IMR-90 (cell line): ENCODE results near the gene TGFBR2. TPM values are rescaled to one million over a fixed set of nuclear protein-coding genes. Genes with fewer than 3 reads are reported as not detected.

Experiments used
- ATAC-seq: fragments of 200-7000 bp; cut with Tn5 transposase; 2 replicates; pipeline ENCODE4 v1.9.1; 2020; ENCODE audit warnings: low read depth, mild to moderate bottlenecking, moderate library complexity
- BruUV-seq: library from RNA; stranded (reverse); fragments of 400-500 nt; replicated peaks from 2 replicates; lab custom pipeline; 2021; lab: Mats Ljungman, UMichigan
- CTCF ChIA-PET: fragments of 300-600 bp; formaldehyde crosslinking; extraction: SDS; loops from one replicate; lab custom pipeline; 2021; ENCODE audit warnings: antibody characterized with exemption; lab: Yijun Ruan, JAX
- POLR2A ChIA-PET: fragments of 300-600 bp; sonication (Branson Sonifier 250); formaldehyde crosslinking; loops from one replicate; lab custom pipeline; 2022; ENCODE audit warnings: antibody characterized with exemption; ENCODE audit not compliant: unreplicated experiment; lab: Charles Lee
- DNase-seq: peaks from one replicate; pipeline ENCODE4 v3.0.0; 2013
- H2AFZ ChIP-seq: replicated peaks from 2 replicates; pipeline ENCODE3; 2013; ENCODE audit warnings: low read length, mild to moderate bottlenecking; ENCODE audit not compliant: poor library complexity
- H2AK5ac ChIP-seq: 2 replicates; pipeline ENCODE4 v1.6.1; 2013; ENCODE audit warnings: low read depth, low read length, inconsistent platforms
- H2AK9ac ChIP-seq: replicated peaks from 2 replicates; pipeline ENCODE3; 2013; ENCODE audit warnings: mild to moderate bottlenecking, low read depth, low read length, moderate library complexity; ENCODE audit not compliant: poor library complexity
- H2BK120ac ChIP-seq: 2 replicates; pipeline ENCODE4 v1.6.1; 2013; ENCODE audit warnings: low read depth, low read length, inconsistent platforms
- H2BK15ac ChIP-seq: 3 replicates; pipeline ENCODE4 v1.6.1; 2013; ENCODE audit warnings: low read depth, low read length, inconsistent platforms
- H2BK20ac ChIP-seq: 2 replicates; pipeline ENCODE4 v1.6.1; 2013; ENCODE audit warnings: low read depth, mild to moderate bottlenecking, inconsistent platforms, low read length, moderate library complexity
- H2BK5ac ChIP-seq: 2 replicates; pipeline ENCODE4 v1.6.1; 2013; ENCODE audit warnings: mild to moderate bottlenecking, low read depth, low read length, inconsistent platforms; ENCODE audit not compliant: poor library complexity, severe bottlenecking
- H3K14ac ChIP-seq: replicated peaks from 2 replicates; pipeline ENCODE4 v1.6.1; 2013; ENCODE audit warnings: low read depth, low read length, inconsistent platforms
- H3K18ac ChIP-seq: 2 replicates; pipeline ENCODE4 v1.6.1; 2013; ENCODE audit warnings: low read depth, low read length, control low read depth
- H3K23ac ChIP-seq: 2 replicates; pipeline ENCODE4 v1.6.1; 2013; ENCODE audit warnings: low read depth, low read length, inconsistent platforms
- H3K27ac ChIP-seq: 2 replicates; pipeline ENCODE4 v1.5.1; 2013; ENCODE audit warnings: mild to moderate bottlenecking, control low read depth, low read length; ENCODE audit not compliant: insufficient read depth
- H3K27me3 ChIP-seq: 2 replicates; pipeline ENCODE4 v1.6.1; 2013; ENCODE audit warnings: low read length; ENCODE audit not compliant: control insufficient read depth, insufficient read depth
- H3K36me3 ChIP-seq: 2 replicates; pipeline ENCODE4 v1.6.1; 2013; ENCODE audit warnings: low read length, mixed read lengths; ENCODE audit not compliant: control insufficient read depth, insufficient read depth
- H3K4ac ChIP-seq: 2 replicates; pipeline ENCODE4 v1.6.1; 2013; ENCODE audit warnings: low read depth, low read length, inconsistent platforms
- H3K4me1 ChIP-seq: 2 replicates; pipeline ENCODE4 v1.6.1; 2013; ENCODE audit warnings: low read length, mixed read lengths; ENCODE audit not compliant: control insufficient read depth, insufficient read depth
- H3K4me2 ChIP-seq: 2 replicates; pipeline ENCODE4 v1.6.1; 2013; ENCODE audit warnings: low read depth, mild to moderate bottlenecking, control low read depth, low read length, moderate library complexity
- H3K4me3 ChIP-seq: 2 replicates; pipeline ENCODE4 v1.5.1; 2013; ENCODE audit warnings: low read depth, mild to moderate bottlenecking, control low read depth, low read length, moderate library complexity; ENCODE audit not compliant: insufficient read depth
- H3K56ac ChIP-seq: 2 replicates; pipeline ENCODE4 v1.6.1; 2013; ENCODE audit warnings: low read length, inconsistent platforms; ENCODE audit not compliant: insufficient read depth; ENCODE audit errors: extremely low read depth
- H3K79me1 ChIP-seq, 2 experiments: 2 replicates each; pipeline ENCODE4 v1.6.1; 2013; ENCODE audit warnings: low read length in 2 of 2, inconsistent platforms in 1 of 2, low read depth in 1 of 2
- H3K9ac ChIP-seq: 2 replicates; pipeline ENCODE4 v1.6.1; 2013; ENCODE audit warnings: low read depth, low read length, control low read depth
- H3K9me1 ChIP-seq: 2 replicates; pipeline ENCODE4 v1.6.1; 2013; ENCODE audit warnings: low read length, inconsistent platforms; ENCODE audit not compliant: insufficient read depth
- H3K9me3 ChIP-seq: 2 replicates; pipeline ENCODE4 v1.6.1; 2013; ENCODE audit warnings: low read length; ENCODE audit not compliant: control insufficient read depth, insufficient read depth
- H4K20me1 ChIP-seq: 2 replicates; pipeline ENCODE4 v1.6.1; 2013; ENCODE audit warnings: low read length, inconsistent platforms; ENCODE audit not compliant: insufficient read depth
- H4K5ac ChIP-seq: 2 replicates; pipeline ENCODE4 v1.6.1; 2013; ENCODE audit warnings: mild to moderate bottlenecking, low read depth, low read length, control low read depth
- H4K8ac ChIP-seq, 2 experiments: 2 replicates each; pipeline ENCODE4 v1.6.1; 2013; ENCODE audit warnings: low read depth in 2 of 2, low read length in 2 of 2, control low read depth in 1 of 2, inconsistent platforms in 1 of 2
- H4K91ac ChIP-seq: 2 replicates; pipeline ENCODE4 v1.6.1; 2013; ENCODE audit warnings: low read depth, low read length, inconsistent platforms; ENCODE audit not compliant: insufficient read depth
- BHLHE40 ChIP-seq: fragments of 150-350 bp; IDR thresholded peaks from 2 replicates; pipeline ENCODE4 v1.6.1; 2016; ENCODE audit warnings: mild to moderate bottlenecking, low read depth, low read length
- NFE2L2 ChIP-seq: fragments of 150-350 bp; IDR thresholded peaks from 2 replicates; pipeline ENCODE4 v1.6.1; 2016; ENCODE audit warnings: low read depth, mild to moderate bottlenecking, low read length
- POLR2A ChIP-seq: IDR thresholded peaks from 2 replicates; pipeline ENCODE4 v1.6.1; 2012; ENCODE audit warnings: mild to moderate bottlenecking, low read depth, low read length
- RAD21 ChIP-seq: IDR thresholded peaks from 2 replicates; pipeline ENCODE4 v1.6.1; 2012; ENCODE audit warnings: low read length, improper control_type of control experiment
- RFX5 ChIP-seq: IDR thresholded peaks from 2 replicates; pipeline ENCODE4 v1.8.0; 2012; ENCODE audit warnings: low read depth, mild to moderate bottlenecking, low read length, moderate library complexity
- SMC3 ChIP-seq: fragments of 150-350 bp; IDR thresholded peaks from 2 replicates; pipeline ENCODE4 v1.6.1; 2016; ENCODE audit warnings: low read depth, mild to moderate bottlenecking, antibody characterized with exemption, low read length, moderate library complexity
- WGBS, 2 experiments: methylation state at CpG; one replicate each; pipeline versions ENCODE4 v1.1.5 to v1.1.7; 2013; ENCODE audit warnings: missing lambda C conversion rate in 2 of 2; ENCODE audit not compliant: insufficient read length in 1 of 2; ENCODE audit errors: extremely low coverage in 2 of 2; 5-methylcytosine and 5-hydroxymethylcytosine counted together
- dilution Hi-C: fragments of 300-500 bp; cut with HindIII; formaldehyde crosslinking; loops from one replicate; pipeline ENCODE4 v1.14.3; 2018; ENCODE audit warnings: low sequenced_read_pairs; ENCODE audit not compliant: unreplicated experiment
- in situ Hi-C: fragments of 300-500 bp; cut with MboI; formaldehyde crosslinking; loops from 3 replicates; pipeline ENCODE4 v1.14.3; 2019; ENCODE audit warnings: low sequenced_read_pairs, inconsistent platforms, mixed read lengths
- intact Hi-C: fragments of 100-400 bp; cut with micrococcal nuclease; formaldehyde crosslinking; loops from 2 replicates; pipeline ENCODE4 v1.10.0; 2022
- polyA plus RNA-seq, 3 experiments: library from polyadenylated mRNA; depleted of rRNA; stranded (reverse); fragments of >200 nt; gene quantifications; 2 replicates each; pipeline ENCODE4 v1.2.3, GENCODE V29; 2012; ENCODE audit warnings: low replicate concordance in 1 of 3
- total RNA-seq: library from RNA; depleted of rRNA; stranded (reverse); fragments of >200 nt; gene quantifications from 2 replicates; pipeline ENCODE4 v1.2.3, GENCODE V29; 2012
- TF ChIP-seq, protein P1 (sequence below): fragments of 150-350 bp; IDR thresholded peaks from 2 replicates; pipeline ENCODE4 v1.6.1; 2016; ENCODE audit warnings: low read depth, mild to moderate bottlenecking, low read length, moderate library complexity, borderline replicate concordance
- TF ChIP-seq, protein P2 (sequence below): conservative IDR thresholded peaks from 2 replicates; pipeline ENCODE4 v1.5.1; 2012; ENCODE audit warnings: mild to moderate bottlenecking, low read depth, low read length, improper control_type of control experiment

The TGFBR2 gene
- total and polyA plus RNA-seq, 2 of the 4 experiments (the other 2 are of a cell fraction) = 63.7 to 87.5 TPM

GRCh38 chr3:30657914-30658313, 51.5 kb downstream of the TGFBR2 start:
- no peak for TF ChIP-seq RFX5
- TF ChIP-seq SMC3 = no peak
- TF ChIP-seq, protein P1, sequence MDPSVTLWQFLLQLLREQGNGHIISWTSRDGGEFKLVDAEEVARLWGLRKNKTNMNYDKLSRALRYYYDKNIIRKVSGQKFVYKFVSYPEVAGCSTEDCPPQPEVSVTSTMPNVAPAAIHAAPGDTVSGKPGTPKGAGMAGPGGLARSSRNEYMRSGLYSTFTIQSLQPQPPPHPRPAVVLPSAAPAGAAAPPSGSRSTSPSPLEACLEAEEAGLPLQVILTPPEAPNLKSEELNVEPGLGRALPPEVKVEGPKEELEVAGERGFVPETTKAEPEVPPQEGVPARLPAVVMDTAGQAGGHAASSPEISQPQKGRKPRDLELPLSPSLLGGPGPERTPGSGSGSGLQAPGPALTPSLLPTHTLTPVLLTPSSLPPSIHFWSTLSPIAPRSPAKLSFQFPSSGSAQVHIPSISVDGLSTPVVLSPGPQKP = no peak
- no peak for TF ChIP-seq NFE2L2
- no peak for TF ChIP-seq RAD21
- no peak for TF ChIP-seq BHLHE40
- no peak for TF ChIP-seq POLR2A
- TF ChIP-seq, protein P2, sequence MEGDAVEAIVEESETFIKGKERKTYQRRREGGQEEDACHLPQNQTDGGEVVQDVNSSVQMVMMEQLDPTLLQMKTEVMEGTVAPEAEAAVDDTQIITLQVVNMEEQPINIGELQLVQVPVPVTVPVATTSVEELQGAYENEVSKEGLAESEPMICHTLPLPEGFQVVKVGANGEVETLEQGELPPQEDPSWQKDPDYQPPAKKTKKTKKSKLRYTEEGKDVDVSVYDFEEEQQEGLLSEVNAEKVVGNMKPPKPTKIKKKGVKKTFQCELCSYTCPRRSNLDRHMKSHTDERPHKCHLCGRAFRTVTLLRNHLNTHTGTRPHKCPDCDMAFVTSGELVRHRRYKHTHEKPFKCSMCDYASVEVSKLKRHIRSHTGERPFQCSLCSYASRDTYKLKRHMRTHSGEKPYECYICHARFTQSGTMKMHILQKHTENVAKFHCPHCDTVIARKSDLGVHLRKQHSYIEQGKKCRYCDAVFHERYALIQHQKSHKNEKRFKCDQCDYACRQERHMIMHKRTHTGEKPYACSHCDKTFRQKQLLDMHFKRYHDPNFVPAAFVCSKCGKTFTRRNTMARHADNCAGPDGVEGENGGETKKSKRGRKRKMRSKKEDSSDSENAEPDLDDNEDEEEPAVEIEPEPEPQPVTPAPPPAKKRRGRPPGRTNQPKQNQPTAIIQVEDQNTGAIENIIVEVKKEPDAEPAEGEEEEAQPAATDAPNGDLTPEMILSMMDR = no peak
- peak overlapping the region; percentile 12 for H3K56ac ChIP-seq
- no CpG with 5 or more reads among the region's 3 CpGs for WGBS, 2 experiments
- H3K14ac ChIP-seq = peak overlapping the region; percentile 58
- peak overlapping the region; percentile 36; the same call in 1 of the 2 replicates for H3K9ac ChIP-seq
- H3K4ac ChIP-seq = peak overlapping the region; percentile 91
- no peaks in the 10 kb centered on the region for H3K9me3 ChIP-seq
- dilution Hi-C loops = no loop called here
- BruUV-seq = no TSS peak
- H2BK15ac ChIP-seq = peak overlapping the region; percentile 29; the same call in 2 of the 3 replicates
- peaks cover 23% of the 10 kb centered on the region for H3K36me3 ChIP-seq
- peak; percentile 23 for DNase-seq
- H4K91ac ChIP-seq = peak overlapping the region; percentile 76
- H2AFZ ChIP-seq = no peak overlapping the region
- in situ Hi-C loops = no loop called here
- peak overlapping the region; percentile 76; the same call in 1 of the 2 replicates for H3K27ac ChIP-seq
- no peaks in the 10 kb centered on the region for H3K27me3 ChIP-seq
- peak overlapping the region; percentile 68 for H3K23ac ChIP-seq
- H3K4me1 ChIP-seq = peaks cover 29% of the 10 kb centered on the region
- peak overlapping the region; percentile 44 to 96 for H4K8ac ChIP-seq
- H3K79me1 ChIP-seq = peaks cover 45 to 60% of the 10 kb centered on the region in 2 experiments
- peak overlapping the region; percentile 92 for H2BK20ac ChIP-seq
- peak overlapping the region; percentile 89; the same call in 1 of the 2 replicates for H3K4me2 ChIP-seq
- peak overlapping the region; percentile 96 for H3K18ac ChIP-seq
- ChIA-PET CTCF (interaction anchor here (1.1 to 2.6 kb wide), 3 partner anchors 8 to 161 kb away, joined by 3 to 7 read pairs (median 6); no protein-coding TSS in a partner anchor), POLR2A (no interaction called here)
- no peak overlapping the region for H3K4me3 ChIP-seq
- H2AK5ac ChIP-seq = peak overlapping the region; percentile 33
- H3K9me1 ChIP-seq = peaks cover 15% of the 10 kb centered on the region
- no peaks in the 10 kb centered on the region; the same call in 1 of the 2 replicates for H4K20me1 ChIP-seq
- peak overlapping the region; percentile 22 for H4K5ac ChIP-seq
- ATAC-seq = 0 out of 2 replicates have a peak, but pooled peaks have one; percentile 4
- H2AK9ac ChIP-seq = no peak overlapping the region
- peak overlapping the region; percentile 95 for H2BK120ac ChIP-seq
- H2BK5ac ChIP-seq = peak overlapping the region; percentile 99
- intact Hi-C loops = loop anchor here (2.0 kb wide), 1 partner anchor 51 kb away; the partner anchor contains the start of gene TGFBR2
